Keratinocyte (primary cell): Measurements from ENCODE around the gene SNRPB. TPM values are rescaled to one million over a fixed set of nuclear protein-coding genes. Genes with fewer than 3 reads are reported as not detected.

Experiments used
- DNase-seq: peaks from one replicate; pipeline ENCODE4 v3.0.0-alpha.2; 2011; ENCODE audit warnings: low read depth, missing footprints, low spot score
- FAIRE-seq: peaks from 2 replicates; lab custom pipeline; 2011; peaks lifted over from hg19 to GRCh38; lab: Jason Lieb, UNC
- H2AFZ ChIP-seq: 2 replicates; pipeline ENCODE4 v1.6.0; 2012; ENCODE audit warnings: low read length, control low read depth, inconsistent platforms; ENCODE audit not compliant: control insufficient read depth
- H3K27ac ChIP-seq: 2 replicates; pipeline ENCODE4 v1.5.1; 2011; ENCODE audit warnings: low read length; ENCODE audit not compliant: control insufficient read depth, insufficient read depth
- H3K27me3 ChIP-seq: 3 replicates; pipeline ENCODE4 v1.6.0; 2011; ENCODE audit warnings: low read length; ENCODE audit not compliant: control insufficient read depth, insufficient read depth; ENCODE audit errors: extremely low read depth
- H3K36me3 ChIP-seq, 2 experiments: 2 replicates in 1 of 2; 3 replicates in 1 of 2; pipeline ENCODE4 v1.5.1; 2011; ENCODE audit warnings: low read length in 2 of 2, mild to moderate bottlenecking in 1 of 2; ENCODE audit not compliant: control insufficient read depth in 2 of 2, insufficient read depth in 2 of 2; ENCODE audit errors: extremely low read depth in 1 of 2
- H3K4me1 ChIP-seq: 3 replicates; pipeline ENCODE4 v1.5.1; 2011; ENCODE audit warnings: low read length; ENCODE audit not compliant: control insufficient read depth, insufficient read depth; ENCODE audit errors: extremely low read depth
- H3K4me2 ChIP-seq: 3 replicates; pipeline ENCODE4 v1.6.0; 2011; ENCODE audit warnings: low read depth, low read length; ENCODE audit not compliant: control insufficient read depth, insufficient read depth; ENCODE audit errors: extremely low read depth
- H3K4me3 ChIP-seq, 3 experiments: fragments of 200-600 bp in 1 of 3; sonication (generic) in 1 of 3; 2 replicates in 2 of 3; 3 replicates in 1 of 3; pipeline ENCODE4 v1.5.1; 2011 to 2016; ENCODE audit warnings: low read length in 3 of 3, mild to moderate bottlenecking in 3 of 3, control low read depth in 2 of 3, inconsistent platforms in 1 of 3, low read depth in 1 of 3, mixed read lengths in 1 of 3, mixed run types in 1 of 3, moderate library complexity in 1 of 3; ENCODE audit not compliant: control insufficient read depth in 2 of 3, insufficient read depth in 2 of 3; ENCODE audit errors: extremely low read depth in 1 of 3
- H3K79me2 ChIP-seq: 2 replicates; pipeline ENCODE4 v1.6.0; 2012; ENCODE audit warnings: low read length; ENCODE audit not compliant: control insufficient read depth, insufficient read depth
- H3K9ac ChIP-seq: 3 replicates; pipeline ENCODE4 v1.6.0; 2011; ENCODE audit warnings: low read length; ENCODE audit not compliant: control insufficient read depth, insufficient read depth; ENCODE audit errors: extremely low read depth
- H3K9me1 ChIP-seq: 3 replicates; pipeline ENCODE4 v1.6.0; 2011; ENCODE audit warnings: low read length; ENCODE audit not compliant: control insufficient read depth, insufficient read depth; ENCODE audit errors: extremely low read depth
- H3K9me3 ChIP-seq: 2 replicates; pipeline ENCODE4 v1.5.1; 2012; ENCODE audit warnings: low read depth, low read length; ENCODE audit not compliant: control insufficient read depth
- H4K20me1 ChIP-seq: 3 replicates; pipeline ENCODE4 v1.6.0; 2011; ENCODE audit warnings: low read length; ENCODE audit not compliant: control insufficient read depth, insufficient read depth; ENCODE audit errors: extremely low read depth
- EZH2 ChIP-seq: IDR thresholded peaks from one replicate; pipeline ENCODE4 v1.6.1; 2012; ENCODE audit warnings: inconsistent platforms, mild to moderate bottlenecking, low read length, moderate library complexity
- dilution Hi-C: fragments of 300-500 bp; cut with MboI; formaldehyde crosslinking; loops from one replicate; pipeline ENCODE4 v1.7.0; 2020; ENCODE audit warnings: low sequenced_read_pairs; ENCODE audit not compliant: extremely low pct_ligation_motif_present
- polyA plus RNA-seq, 5 experiments: library from polyadenylated mRNA; depleted of rRNA in 3 of 5; stranded (reverse) in 3 of 5; stranded (forward) in 1 of 5; unstranded in 1 of 5; fragments of >200 nt; gene quantifications; 1 replicate in 1 of 5; 2 replicates in 3 of 5; 3 replicates in 1 of 5; pipeline versions ENCODE4 v1.2.1 to v1.2.3, GENCODE V29; 2011 to 2012; ENCODE audit warnings: missing spikeins in 2 of 5, low read depth in 1 of 5, low replicate concordance in 1 of 5
- TF ChIP-seq, protein P1 (sequence below), 3 experiments: IDR thresholded peaks in 1 of 3; conservative IDR thresholded peaks in 1 of 3; optimal IDR thresholded peaks in 1 of 3; 2 replicates in 2 of 3; 3 replicates in 1 of 3; pipeline versions ENCODE3 to v1.5.1; 2011; ENCODE audit warnings: low read length in 3 of 3, mild to moderate bottlenecking in 3 of 3, moderate library complexity in 2 of 3, control low read depth in 1 of 3, inconsistent platforms in 1 of 3; ENCODE audit not compliant: insufficient read depth in 2 of 3; ENCODE audit errors: extremely low read depth in 1 of 3

Gene SNRPB
- polyA plus RNA-seq, 1 donor (not counting 4 experiments of a cell fraction or from before 2014, with no cell fraction given) = 199 TPM

DNA sequence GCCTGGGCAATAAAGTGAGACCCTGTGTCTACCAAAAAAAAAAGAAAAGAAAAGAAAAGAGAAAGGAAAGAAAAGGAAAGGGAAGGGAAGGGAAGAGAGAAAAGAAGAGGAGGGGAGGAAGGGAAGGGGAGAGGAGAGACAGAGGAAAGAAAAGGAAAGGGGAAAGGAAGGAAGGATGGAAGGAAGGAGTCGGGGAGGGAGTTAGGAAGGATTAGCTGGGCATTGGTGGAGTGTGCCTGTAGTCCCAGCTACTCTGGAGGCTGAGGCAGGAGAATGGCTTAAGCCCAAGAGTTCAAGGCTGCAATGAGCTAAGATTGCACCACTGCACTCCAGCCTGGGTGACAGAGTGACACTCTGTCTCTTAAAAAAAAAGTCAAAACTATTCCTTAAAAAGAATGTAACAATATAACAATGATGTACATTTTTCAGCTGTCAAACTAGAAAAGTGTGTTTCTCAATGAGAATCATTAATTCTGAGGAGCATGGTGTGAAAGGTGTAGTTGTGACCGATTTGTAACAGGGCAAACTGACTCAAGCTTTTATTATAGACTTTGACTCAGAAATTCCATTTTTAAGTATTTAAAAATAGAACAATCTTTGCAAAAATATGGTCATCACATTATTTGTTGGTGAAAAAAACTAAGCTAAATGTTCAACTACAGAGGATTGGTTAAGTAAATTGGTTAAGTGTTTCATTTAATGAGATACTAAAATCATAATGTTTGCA, 14.7 kb downstream of the SNRPB start:
- Histone ChIP-seq H3K36me3 (peaks cover 6 to 12% of the 10 kb centered on the region in 2 experiments), H3K9ac (no peak overlapping the region), H3K4me3 (no peak overlapping the region), H3K9me3 (no peaks in the 10 kb centered on the region), H3K27me3 (no peaks in the 10 kb centered on the region), H3K79me2 (no peaks in the 10 kb centered on the region), H3K4me1 (peaks cover 12% of the 10 kb centered on the region), H4K20me1 (no peaks in the 10 kb centered on the region), H2AFZ (no peak overlapping the region), H3K27ac (no peak overlapping the region), H3K4me2 (no peak overlapping the region), H3K9me1 (no peaks in the 10 kb centered on the region)
- dilution Hi-C loops = no loop called here
- FAIRE-seq = no peak
- TF ChIP-seq EZH2 = no peak
- TF ChIP-seq, protein P1, sequence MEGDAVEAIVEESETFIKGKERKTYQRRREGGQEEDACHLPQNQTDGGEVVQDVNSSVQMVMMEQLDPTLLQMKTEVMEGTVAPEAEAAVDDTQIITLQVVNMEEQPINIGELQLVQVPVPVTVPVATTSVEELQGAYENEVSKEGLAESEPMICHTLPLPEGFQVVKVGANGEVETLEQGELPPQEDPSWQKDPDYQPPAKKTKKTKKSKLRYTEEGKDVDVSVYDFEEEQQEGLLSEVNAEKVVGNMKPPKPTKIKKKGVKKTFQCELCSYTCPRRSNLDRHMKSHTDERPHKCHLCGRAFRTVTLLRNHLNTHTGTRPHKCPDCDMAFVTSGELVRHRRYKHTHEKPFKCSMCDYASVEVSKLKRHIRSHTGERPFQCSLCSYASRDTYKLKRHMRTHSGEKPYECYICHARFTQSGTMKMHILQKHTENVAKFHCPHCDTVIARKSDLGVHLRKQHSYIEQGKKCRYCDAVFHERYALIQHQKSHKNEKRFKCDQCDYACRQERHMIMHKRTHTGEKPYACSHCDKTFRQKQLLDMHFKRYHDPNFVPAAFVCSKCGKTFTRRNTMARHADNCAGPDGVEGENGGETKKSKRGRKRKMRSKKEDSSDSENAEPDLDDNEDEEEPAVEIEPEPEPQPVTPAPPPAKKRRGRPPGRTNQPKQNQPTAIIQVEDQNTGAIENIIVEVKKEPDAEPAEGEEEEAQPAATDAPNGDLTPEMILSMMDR (optimal IDR thresholded peaks at IDR 0.05 in 1 of 3, IDR thresholded peaks at IDR 0.05 in 1 of 3, conservative IDR thresholded peaks at IDR 0.05 in 1 of 3; ENCODE audit: extremely low read depth in 1 of 3, insufficient read depth in 2 of 3, low read length in 3 of 3) = no peak
- no peak for DNase-seq

DNA sequence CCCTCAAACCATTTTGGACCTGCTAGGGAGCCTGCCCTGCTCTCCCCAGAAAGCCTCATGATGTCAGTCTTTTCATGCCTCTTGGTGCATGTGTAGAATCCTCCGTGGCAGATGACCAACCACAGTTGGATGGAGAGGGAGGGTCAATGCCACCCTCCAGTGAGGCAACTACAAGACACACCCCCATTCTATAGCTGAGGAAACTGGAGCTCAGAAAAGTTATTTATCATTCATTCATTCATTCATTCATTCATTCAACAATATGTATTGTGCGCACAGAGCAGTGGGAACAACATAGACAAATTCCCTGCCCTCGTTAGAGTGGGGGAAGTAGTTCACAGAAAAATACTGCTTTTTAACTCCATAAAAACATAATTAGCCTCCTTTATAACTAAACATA, 16.8 kb downstream of the SNRPB start:
- H4K20me1 ChIP-seq = no peaks in the 10 kb centered on the region
- no peaks in the 10 kb centered on the region for H3K79me2 ChIP-seq
- DNase-seq = no peak
- H2AFZ ChIP-seq = no peak overlapping the region
- H3K9me1 ChIP-seq = no peaks in the 10 kb centered on the region
- H3K9ac ChIP-seq = no peak overlapping the region
- H3K9me3 ChIP-seq = no peaks in the 10 kb centered on the region
- peaks cover 13% of the 10 kb centered on the region for H3K4me1 ChIP-seq
- TF ChIP-seq EZH2 = no peak
- TF ChIP-seq, protein P1 (optimal IDR thresholded peaks at IDR 0.05 in 1 of 3, IDR thresholded peaks at IDR 0.05 in 1 of 3, conservative IDR thresholded peaks at IDR 0.05 in 1 of 3; ENCODE audit: extremely low read depth in 1 of 3, insufficient read depth in 2 of 3, low read length in 3 of 3) = no peak
- no peak overlapping the region for H3K4me2 ChIP-seq
- peaks cover 0 to 4% of the 10 kb centered on the region in 2 experiments for H3K36me3 ChIP-seq
- no peak overlapping the region for H3K4me3 ChIP-seq
- no peak for FAIRE-seq
- no peaks in the 10 kb centered on the region for H3K27me3 ChIP-seq
- H3K27ac ChIP-seq = no peak overlapping the region
- dilution Hi-C loops = no loop called here
